Measurements from ENCODE around the gene CFAP90. TPM values are rescaled to one million over a fixed set of nuclear protein-coding genes. Genes with fewer than 3 reads are reported as not detected.

Gene CFAP90
- total RNA-seq, 4 donors from 2014 or later: 0.33 to 1.9 (median 0.34) TPM; not detected in 1

GRCh38 chr5:7825630-7826029, 25.3 kb downstream of the CFAP90 start:
- no peak for TF ChIP-seq CTCF (IDR thresholded peaks at IDR 0.05; ENCODE audit: low read depth)

DNA sequence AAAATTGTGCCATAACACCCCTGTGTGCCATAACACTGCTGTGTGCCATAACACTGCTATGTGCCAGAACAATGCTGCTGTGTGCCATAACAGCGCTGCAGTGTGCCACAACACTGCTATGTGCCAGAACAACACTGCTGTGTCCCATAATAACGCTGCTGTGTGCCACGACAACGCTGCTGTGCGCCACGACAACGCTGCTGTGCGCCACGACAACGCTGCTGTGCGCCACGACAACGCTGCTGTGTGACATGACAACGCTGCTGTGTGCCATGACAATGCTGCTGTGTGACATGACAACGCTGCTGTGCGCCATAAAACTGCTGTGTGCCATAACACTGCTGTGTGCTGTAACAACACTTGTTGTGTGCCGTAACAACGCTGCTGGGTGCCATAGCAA, 25.9 kb downstream of the CFAP90 start:
- TF ChIP-seq CTCF (IDR thresholded peaks at IDR 0.05; ENCODE audit: low read depth): no peak

DNA sequence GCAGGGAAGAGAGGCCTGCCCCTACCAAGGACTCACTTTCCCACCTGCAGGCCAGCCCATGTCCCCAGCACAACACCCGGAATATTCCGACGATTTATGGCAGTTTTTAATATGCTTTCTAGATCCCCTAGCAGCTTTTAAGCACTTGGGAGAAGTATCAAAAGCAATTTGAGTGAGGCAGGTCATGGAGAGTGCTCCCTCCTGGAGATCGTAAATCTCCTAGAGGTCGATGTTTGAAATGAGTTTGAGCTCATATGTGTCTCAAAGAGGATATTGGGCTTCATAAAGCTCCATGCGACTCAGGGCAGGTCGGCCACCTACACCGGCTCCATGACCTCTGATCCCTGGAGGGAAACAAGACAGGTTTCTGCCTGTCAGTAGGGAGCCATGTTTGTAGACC, 27.3 kb downstream of the CFAP90 start:
- TF ChIP-seq CTCF (IDR thresholded peaks at IDR 0.05; ENCODE audit: low read depth): no peak

- TF ChIP-seq CTCF (IDR thresholded peaks at IDR 0.05; ENCODE audit: low read depth): no peak
These were observed 28.5 kb downstream of the CFAP90 start for GRCh38 chr5:7822449-7822848.

DNA sequence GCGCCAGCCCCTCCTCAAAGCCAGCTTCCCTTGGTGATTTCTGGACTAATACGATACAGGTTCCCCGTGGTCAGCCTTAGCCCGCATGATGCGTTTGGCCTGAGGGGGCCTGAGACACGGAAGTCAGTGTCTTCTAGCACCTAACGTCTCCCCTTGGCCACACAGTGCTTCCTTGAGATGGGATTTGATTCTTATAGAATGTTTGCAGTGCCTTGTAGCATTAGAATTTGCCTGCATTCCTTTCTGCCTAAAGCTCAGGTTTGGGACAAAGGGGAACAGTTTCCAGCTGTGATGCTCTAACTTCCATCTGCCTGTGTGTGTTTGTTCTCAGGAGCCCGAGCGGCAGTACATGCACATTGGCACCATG, 34.4 kb downstream of the CFAP90 start:
- no peak for TF ChIP-seq CTCF (IDR thresholded peaks at IDR 0.05; ENCODE audit: low read depth)

DNA sequence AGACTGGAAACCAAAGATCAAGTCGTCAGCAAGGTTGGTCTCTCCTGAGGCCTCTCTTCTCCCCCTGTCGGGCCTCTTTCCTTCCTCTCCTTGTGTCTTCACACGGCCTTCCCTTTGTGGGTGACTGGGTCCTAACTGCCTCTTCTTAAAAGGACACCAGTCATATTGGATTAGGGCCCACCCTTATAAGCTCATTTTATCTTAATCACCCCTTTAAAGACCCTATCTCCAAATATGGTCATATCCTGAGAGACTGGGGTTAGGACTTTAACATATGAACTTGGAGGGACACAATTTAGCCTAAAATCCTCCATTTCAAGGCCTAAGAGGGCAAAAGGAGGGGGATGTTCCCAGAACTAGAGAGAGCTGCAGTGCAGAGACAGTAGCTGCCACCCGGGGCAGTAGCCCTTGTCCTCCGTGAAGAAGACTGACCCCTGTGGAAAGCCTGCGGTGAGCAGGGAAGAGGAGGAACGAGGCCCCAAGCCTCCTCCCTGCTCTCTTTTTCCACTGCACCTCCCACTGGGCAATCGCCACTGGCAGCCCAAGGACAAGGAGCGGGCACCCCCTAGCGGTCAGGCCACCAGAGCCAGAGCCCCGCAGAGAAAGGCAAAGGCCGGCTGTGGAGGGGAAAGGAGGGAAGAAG, 34.9 kb downstream of the CFAP90 start:
- no peak for TF ChIP-seq CTCF (IDR thresholded peaks at IDR 0.05; ENCODE audit: low read depth)

DNA sequence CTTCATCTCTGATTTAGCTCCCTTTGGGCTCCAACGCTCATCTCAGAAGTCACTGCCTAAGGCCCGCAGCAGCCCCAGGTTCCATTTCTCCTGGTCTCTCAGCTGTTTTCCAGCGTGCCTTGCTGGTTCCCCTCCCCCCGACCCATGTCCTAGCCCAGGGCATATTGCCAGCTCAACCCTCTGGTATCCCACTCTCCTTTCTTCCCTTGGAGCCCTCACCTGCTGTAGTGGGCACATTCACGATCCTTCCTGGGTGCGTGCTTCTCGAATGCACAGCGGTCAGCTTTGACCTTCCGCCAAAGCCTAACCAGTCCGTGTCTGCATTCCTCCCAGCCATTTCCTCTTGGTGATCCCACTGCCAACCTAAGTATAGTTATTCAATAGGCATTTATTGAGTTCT, 36.1 kb downstream of the CFAP90 start:
- TF ChIP-seq CTCF (IDR thresholded peaks at IDR 0.05; ENCODE audit: low read depth): no peak
